Right lobe of liver (tissue), 4 donors: ENCODE results near the gene DNAAF6.

Source experiments
- POLR2A ChIP-seq: fragments of 450-650 bp; IDR thresholded peaks from one replicate; pipeline ENCODE4 v1.6.1; 2017; ENCODE audit warnings: antibody characterized with exemption, mild to moderate bottlenecking
- TF ChIP-seq, protein P1 (sequence below), 4 donors: fragments of 200-600 bp in 3 of 4; fragments of 450-650 bp in 1 of 4; IDR thresholded peaks; one replicate each; pipeline versions ENCODE4 v1.5.1 to v1.8.0; 2016 to 2022; ENCODE audit warnings: antibody characterized with exemption in 4 of 4, mild to moderate bottlenecking in 2 of 4
- donor health status: DM: no; HTN: no; CAD: no.
- donor health status: DM: no; HTN: no; CAD: no.
- donor health status: DM: no; HTN: yes; CAD: no.

DNA sequence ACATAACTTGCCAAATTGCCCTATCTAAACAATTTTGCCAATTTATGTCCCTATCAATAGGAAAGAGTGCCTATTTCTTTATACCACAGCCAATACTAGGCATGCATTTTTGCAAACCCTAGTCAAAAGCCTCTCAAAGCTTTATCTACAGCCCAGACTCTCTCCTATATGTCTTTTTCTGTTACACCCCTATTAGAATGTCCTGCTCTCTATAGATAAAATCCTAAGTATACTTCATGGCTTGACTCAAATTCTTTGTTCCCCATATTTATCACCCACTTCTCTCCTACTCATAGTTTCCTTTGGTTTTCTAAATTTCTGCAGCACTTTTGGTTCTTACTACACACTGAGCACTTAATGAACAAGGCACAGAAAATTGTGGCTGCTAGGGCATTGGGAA, 38.2 kb upstream of the DNAAF6 start:
- TF ChIP-seq, protein P1, sequence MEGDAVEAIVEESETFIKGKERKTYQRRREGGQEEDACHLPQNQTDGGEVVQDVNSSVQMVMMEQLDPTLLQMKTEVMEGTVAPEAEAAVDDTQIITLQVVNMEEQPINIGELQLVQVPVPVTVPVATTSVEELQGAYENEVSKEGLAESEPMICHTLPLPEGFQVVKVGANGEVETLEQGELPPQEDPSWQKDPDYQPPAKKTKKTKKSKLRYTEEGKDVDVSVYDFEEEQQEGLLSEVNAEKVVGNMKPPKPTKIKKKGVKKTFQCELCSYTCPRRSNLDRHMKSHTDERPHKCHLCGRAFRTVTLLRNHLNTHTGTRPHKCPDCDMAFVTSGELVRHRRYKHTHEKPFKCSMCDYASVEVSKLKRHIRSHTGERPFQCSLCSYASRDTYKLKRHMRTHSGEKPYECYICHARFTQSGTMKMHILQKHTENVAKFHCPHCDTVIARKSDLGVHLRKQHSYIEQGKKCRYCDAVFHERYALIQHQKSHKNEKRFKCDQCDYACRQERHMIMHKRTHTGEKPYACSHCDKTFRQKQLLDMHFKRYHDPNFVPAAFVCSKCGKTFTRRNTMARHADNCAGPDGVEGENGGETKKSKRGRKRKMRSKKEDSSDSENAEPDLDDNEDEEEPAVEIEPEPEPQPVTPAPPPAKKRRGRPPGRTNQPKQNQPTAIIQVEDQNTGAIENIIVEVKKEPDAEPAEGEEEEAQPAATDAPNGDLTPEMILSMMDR (IDR thresholded peaks at IDR 0.05) = no peak
- no peak for TF ChIP-seq POLR2A
